GDM1 (cell line): ENCODE data around the gene RABGAP1.

Source experiments
- DNase-seq: peaks from one replicate; lab custom pipeline; 2025; lab: John Stamatoyannopoulos, UW

RABGAP1 gene

DNA sequence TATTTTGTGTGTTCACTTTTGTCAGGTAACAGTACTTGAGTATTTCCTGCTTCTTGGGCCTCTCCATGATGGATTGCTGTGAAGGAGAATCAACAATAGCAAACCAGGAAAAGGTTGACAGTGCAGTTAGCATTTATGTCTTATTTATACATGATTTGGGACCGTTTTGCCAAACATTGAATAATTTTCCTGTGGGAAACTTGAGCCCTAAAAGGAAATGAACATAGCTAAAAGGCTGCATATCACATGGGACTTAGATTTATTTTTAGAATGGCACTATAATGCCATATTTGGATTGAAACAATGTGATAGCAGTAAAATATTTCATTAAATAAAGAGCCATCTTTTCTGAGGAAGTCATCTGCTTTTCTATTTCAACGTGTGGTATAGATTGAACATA, 107.9 kb downstream of the RABGAP1 start:
- no peak for DNase-seq

DNA sequence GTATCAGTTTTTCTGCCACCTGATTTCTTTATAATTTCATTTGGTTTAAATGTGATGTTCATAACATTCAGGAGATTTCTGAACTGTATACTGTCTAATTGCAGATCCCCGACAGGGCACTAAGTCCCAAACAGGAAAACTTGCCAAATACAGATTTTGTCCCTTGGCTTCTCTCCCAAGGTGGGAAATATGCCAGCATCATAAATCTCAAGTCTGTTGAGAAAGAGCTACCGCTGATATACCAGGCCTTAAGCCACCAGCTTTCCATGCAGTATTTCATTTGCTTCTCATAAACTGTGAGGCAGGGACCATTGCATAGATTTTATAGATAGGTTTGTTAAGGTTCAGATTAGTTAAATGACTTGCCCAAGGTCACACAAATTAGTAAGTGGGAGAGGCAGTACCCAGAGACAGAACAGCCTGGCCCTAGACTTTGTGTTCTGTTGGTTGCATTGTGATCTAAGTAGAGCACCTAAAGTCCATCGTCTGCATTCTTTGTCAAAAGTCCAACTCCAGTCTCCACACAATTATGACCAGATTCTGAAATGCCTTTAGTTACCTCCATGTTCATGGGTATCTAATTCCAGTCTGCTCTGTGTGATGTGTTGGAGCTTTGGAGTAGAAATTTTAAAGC, 108.9 kb downstream of the RABGAP1 start:
- DNase-seq = no peak

DNA sequence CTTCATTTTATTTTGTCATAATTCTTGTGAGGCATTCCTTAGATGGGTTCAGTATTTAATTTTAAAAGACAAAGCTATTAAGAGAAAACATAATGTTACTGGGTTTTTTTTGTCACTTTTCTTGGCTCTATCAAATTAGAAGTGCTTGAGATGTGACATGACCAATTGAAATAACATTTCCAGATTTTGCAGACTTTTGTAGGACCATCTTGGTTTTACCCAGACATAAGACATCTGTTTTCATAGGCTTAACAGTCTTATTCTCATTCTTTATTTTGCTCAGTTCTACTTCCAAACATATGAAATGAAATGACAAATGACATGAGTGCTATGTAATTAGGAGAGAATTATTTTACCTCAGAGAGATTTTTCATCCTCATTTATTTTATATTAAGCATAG, 112.2 kb downstream of the RABGAP1 start:
- no peak for DNase-seq

DNA sequence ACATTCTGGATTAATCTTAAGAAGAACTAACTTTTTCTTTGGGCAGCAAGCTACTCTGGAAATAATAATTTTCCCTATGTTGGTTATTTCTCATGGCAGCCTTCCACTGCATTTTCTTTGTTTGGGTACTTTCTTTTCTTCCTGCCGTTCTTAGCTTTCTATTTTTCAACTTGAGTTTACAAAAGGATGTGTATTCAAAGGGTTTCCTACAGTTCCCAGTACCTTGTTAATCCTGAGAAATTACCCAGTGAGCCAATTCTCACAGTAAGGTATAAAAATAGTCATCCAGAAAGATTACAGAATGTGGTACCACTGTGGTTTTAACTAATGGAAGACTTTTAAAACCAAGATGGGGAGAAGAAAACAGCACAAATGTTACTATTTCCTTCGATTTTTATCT, 112.9 kb downstream of the RABGAP1 start:
- no peak for DNase-seq

DNA sequence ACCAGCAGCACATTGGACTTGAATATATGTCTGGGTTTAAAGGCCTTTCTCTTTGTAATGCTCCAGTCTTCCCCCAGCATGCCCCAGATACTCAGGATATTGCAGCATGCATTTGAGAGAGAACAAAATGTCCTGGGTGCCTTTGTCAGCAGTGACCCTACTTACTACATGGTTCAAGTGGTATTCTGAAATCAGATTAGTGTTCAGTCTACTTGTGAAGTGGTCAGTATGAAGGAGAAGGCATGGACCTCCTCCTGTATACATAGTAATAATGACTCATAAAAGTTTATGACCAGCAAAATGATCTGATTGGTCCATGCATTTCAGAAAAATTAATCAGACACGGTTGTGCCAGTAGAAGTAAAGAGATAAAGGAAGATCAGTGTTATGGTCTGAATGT, 118.0 kb downstream of the RABGAP1 start:
- DNase-seq = no peak

DNA sequence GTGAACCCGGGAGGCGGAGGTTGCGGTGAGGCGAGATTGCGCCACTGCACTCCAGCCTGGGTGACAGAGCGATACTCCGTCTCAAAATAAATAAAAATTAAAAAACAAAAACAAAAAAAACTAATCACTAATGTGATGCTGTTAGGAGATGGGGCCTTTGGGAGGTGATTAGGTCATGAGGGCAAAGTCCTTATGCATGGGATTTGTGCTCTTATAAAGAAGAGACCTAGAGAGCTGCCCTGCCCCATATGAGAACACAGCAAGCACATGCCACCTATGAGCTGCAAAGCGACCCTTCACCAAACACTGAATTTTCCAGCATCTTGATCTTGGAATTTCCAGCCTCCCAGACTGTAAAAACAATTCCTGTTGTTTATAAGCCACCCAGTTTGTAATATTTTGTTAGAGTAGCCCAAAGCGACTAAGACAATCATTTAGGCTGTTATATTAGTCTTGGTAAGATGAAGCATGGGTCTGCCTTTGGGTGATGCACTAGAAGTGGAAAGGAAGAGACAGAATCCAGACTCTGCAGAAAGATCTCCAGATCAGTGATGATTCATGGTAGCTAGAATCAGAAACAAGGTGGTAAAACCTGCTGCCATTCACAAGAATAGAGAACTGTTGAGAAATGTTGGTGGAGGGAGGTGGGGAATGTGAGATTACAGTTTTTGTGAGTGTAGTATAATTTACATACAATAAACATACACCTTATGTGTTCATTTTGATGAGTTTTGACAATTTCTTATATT, 118.8 kb downstream of the RABGAP1 start:
- no peak for DNase-seq

DNA sequence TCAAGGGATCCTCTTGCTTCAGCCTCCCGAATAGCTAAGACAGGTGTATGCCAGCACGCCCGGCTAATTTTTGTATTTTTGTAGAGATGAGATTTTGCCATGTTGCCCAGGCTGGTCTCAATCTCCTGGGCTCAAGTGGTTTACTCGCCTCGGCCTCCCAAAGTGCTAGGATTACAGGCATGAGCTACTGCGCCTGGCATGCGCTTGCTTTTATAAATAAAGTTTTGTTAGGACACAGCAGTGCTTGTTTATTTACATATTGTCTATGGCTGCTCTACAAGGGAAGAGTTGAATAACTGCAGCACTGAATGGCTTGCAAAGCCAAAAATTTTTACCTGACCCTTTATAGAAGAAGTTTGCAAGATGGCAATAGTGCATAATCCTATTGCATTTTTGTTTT, 120.4 kb downstream of the RABGAP1 start:
- no peak for DNase-seq

DNA sequence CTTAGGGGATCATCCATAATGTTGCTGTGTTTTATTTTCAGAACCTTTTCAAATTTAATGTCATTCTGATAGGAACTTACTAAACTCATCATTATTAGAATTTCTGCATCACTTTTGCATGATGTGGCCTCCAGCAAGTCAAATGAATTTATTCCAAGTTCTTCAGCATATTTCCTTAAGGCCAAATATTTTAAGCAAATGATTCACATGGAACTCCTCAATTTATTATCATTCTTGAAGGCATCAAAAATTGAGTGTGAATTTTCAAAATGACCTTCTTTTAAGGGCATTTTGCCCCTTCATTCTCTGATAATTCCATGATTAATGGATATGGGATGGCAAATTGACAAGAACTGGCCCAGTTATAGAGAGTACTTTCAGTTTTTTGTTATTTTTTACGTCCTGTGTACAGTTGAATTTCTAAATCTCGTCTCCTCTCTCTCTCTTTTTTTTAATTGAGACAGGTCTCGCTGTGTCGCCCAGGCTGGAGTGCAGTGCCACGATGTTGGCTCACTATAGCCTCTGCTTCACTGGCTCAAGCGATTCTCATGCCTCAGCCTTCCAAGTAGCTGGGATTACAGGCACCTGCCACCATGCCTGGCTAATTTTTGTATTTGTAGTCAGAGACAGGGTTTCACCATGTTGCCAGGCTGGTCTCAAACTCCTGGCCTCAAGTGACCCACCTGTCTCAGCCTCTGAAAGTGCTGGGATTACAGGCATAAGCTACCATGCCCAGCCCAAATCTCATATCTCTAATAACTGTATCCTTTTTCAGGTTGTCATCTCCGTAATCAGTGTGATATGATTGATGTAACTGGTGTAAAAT, 121.7 kb downstream of the RABGAP1 start:
- DNase-seq = no peak

DNA sequence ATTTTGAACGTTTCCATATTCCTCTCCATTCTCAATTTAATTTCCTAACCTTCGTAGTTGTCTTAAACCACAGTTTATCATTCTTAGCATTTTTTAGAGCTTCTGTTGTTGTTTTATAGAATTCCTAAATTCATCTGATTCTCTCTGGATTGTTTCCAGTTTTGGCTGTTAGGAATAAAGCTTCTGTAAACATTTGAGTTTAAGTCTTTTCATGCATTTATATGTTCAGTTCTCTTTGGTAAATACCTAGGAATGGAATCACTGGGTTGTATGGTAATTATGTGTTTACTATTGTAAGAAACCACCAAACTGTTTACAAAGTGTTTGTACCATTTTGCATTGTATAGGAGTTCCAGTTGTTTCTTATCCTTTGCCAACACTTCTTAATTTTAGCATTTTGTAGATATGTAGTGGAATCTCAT, 122.4 kb downstream of the RABGAP1 start:
- DNase-seq = no peak

DNA sequence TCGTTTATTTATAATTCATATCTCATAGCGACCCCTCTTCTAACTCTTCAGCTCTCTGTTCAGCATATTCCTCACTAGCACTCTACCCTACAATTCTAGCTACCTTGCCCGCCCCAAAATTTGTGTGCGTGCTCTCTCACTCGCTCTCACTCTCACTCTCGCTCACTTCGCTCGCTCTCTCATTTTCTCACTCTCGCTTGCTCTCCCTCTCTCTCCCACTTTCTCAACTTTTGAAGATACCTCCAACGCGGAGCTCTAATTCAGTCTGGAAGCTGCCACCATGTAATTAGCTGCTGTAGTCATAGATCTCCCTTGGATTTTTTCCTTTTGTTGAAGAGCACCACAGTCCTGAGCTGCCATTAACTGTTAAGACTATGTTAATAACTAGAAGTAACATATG, 123.1 kb downstream of the RABGAP1 start:
- DNase-seq = no peak

DNA sequence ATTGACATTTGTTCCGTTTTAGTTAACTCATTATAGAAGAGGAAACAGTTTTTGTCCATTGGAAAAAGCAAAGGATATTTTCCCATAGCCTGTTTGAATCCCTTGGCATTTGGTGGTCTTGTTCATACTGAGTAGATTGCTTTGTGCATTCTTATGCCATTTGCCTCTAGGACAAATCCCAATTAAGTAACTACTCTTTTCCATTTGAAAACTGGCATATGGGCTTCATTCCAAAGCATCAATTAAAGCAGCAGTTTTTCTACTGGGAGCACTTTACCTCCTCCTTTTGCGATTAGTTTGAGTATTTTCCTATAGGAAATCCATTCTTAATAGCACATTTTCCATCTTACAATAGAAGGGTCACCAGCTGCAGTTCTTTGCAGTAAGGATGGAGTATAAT, 123.9 kb downstream of the RABGAP1 start:
- DNase-seq = no peak

DNA sequence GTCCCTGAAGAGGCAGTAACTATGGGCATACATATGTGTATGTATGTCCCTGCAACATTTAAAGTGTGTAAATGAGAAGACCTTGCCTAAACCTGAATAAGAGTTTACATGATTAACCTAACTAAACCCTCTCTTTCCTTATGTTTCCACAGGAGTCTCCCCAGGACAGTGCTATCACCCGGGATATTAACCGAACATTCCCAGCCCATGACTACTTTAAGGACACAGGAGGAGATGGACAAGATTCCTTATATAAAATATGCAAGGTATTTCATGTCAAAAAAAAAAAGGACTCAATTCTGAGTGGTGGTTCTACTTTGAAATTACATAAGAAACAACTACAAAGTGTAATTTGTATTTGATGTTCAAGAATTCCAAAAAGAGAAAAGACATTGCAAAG, 124.4 kb downstream of the RABGAP1 start:
- no peak for DNase-seq

DNA sequence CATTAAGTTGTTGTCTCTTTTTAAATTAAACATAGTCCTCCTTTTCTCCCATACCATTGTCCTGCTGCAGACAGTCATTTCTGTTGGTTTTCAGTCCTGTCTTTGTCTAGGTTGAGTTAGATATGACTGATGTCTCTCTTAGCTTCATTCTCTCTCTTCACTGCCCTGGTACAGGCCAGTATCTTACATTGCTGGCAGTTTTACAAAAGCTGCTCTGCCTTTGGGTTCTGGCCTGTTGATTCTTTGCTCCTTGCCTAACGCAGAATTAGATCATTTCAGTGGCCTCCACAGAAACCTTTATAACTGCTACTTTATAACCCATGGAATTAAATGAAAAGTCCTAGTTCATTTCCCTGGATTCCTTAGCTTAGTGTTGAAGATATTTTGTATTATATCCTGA, 126.3 kb downstream of the RABGAP1 start:
- no peak for DNase-seq

DNA sequence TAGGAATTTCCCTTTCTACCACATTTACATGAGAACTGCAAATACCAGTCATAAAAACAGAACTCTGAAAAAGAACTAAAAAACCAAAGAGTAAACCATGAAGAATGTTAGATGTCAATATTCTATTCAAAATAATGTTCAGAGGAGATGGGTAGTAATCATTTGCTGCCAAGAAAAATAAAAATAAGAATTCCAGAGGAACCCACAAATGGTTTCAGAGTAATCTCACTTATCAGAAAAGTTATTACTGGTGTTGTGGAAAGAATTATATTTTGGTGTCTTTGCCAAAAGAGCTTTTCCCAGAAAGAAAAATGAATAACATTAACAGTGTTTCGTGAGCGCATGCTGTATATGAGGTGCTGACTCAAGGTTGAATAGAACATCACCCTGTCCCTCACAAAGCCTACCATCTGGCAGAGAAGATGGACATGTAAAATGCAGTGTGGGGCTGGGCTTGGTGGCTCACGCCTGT, 128.2 kb downstream of the RABGAP1 start:
- no peak for DNase-seq

DNA sequence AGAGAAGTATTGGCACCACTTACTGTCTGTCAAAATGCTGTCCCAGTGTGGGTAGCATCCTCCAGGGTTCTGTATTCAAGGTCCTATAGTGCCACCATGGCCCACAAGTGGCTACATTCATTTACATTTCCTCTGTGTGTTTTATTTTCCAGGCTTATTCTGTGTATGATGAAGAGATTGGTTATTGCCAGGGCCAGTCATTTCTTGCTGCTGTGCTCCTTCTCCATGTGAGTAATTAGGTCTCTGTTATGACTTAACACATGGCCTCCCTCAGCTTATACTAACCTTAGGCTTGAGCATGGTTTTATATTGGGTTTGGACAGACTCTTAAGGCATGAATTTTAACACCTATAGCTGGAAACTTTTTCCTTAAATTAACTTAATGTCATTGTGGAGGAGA, 129.4 kb downstream of the RABGAP1 start:
- DNase-seq = no peak

DNA sequence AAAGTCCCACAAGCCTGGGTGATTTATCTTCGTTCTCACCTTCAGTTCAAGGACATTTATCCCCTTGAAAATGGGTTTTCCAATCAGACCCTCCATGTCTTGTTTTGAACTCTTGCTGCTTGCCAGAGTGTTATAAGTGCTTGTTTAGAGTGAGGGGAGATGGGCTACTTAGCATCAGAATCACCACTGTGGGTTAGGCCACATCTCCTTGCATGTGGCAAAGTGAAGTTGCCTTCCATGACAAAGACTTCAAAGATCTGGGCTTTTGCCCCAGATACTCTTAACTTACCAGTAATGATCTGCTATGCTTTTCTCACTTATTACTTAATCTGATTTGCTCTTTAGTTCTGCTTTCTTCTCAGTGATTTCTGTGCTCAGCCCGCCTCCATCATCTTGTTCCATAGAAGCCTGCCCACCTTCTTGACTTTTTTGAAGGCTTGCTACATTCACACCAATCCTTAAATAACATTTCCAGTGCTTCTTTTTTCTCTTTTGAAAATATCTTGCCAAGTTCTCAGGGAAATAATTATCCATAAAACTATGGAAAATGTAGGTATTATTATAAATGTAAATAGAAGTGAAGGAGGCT, 131.7 kb downstream of the RABGAP1 start:
- no peak for DNase-seq

DNA sequence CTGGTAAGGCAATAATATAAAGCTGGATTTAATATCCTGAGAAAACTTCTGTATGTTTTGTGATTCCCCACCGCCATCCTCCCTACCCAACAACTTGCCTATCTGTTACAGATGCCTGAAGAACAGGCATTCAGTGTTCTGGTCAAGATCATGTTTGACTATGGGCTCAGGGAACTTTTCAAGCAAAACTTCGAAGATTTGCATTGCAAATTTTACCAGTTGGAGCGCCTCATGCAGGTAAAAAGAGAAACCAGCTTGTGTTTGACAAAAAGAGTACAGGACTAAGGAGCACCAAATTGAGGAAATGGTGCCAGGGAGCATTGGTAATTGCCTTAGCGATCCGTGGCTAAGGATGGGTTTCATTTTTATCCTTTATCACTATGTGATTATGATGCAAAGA, 132.6 kb downstream of the RABGAP1 start:
- DNase-seq = no peak

DNA sequence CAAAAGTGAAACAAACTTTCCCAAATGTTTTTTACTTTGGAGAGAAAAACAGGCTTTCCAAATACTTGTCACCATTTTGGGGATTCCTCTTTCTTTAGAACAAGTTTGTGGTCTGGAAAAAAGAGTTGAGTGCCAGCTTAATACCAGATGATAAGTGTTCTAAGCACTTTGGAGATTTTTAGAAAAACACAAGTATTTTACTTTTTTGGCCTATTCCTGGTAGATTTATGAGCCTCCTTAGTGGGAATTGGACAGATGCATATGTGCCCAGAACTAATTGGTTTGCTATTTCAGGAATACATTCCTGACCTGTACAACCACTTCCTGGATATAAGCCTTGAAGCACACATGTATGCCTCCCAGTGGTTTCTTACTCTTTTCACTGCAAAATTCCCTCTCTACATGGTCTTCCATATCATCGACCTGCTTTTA, 133.2 kb downstream of the RABGAP1 start:
- no peak for DNase-seq

DNA sequence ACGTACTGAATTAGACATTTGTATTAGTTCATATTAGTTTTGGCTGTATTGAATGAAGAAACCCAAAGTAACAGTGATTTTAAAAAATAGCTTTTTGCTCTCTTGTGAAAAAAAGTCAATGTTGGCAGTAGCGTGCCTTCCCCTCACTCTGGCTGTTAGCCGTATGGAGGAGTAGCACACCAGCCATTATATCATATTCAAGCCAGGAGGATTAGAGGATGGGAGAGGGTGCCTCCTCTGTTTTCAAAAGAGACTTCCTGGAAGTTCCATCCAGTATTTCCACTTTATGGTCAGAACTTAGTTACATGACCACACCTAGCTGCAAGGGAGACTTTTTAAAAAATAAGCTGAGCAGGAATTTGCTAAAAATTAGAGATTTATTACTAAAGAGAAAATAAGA, 133.8 kb downstream of the RABGAP1 start:
- DNase-seq = no peak

DNA sequence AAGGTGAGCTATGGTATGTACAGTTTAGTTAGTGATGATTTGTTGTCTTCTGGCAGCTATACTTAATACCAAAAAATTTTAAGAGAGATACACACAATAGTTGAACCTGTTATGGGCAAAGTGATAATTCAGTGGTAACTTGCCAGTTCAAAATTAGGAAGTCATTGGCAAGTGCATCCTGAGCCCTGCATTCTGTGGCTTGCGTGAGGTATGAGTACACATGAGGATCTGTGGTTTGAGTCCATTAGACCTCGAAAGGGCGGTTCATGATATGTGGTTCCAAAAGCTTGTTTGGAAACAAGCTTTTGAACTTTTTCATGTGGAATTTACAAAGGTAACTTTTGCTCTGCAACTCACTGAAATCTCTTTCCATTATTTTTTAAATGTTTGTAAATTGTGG, 139.6 kb downstream of the RABGAP1 start:
- peak; percentile 5 for DNase-seq

DNA sequence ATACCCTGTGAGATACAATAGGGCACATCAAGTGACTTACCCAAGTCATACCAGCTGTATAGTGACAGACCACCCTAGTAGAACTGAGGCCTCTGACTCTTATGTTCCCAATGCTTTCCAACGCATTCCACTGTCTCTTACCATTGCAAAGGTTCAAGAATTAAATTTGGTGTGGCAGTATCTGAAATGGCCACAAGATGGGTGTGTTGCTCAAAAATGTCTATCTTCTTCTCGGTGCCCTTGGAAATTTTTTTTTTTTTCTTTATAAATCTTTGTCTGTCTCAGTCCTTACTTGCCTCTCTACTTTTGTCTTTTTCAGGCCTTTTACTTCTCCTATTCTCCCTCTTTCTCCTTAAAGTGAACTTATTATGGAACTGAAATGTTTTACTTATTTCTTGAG, 141.0 kb downstream of the RABGAP1 start:
- DNase-seq = no peak

DNA sequence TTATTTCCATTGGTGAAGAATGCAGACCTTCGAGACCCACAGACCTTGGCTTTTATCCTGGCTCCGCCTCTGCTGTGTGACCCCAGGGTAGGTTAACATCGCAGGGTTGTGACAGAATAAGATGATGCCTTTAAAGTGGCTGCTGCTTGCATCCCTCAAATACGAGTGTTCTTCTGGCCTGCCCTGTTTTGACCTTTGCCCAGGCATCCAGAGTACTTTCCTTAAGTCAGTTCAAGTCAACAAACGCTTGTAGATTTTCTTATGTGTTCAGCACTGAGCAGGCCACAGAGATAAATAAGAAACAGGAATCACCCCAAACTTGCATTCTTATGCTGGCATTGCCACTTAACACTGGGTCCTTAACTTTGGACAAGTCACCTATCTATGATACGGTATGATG, 142.9 kb downstream of the RABGAP1 start:
- DNase-seq = no peak

DNA sequence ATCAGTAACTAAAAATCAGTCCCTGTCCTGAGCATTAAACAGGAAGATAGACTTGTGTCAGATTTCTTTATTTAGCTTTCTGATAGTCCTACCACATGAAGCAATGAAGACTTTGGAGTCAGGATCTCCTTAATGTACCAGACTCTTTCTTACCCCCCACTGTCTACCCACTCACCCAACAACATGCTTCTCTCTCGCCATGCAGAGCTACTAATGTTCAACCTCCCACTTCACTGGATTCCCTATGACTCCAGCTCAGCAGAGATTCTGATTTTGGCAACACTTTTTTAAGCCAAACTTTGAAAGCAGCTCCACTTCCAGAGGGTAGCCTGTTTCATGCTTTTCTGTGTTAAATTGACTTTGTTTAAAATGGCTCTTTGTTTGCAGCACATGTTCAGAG, 143.4 kb downstream of the RABGAP1 start:
- no peak for DNase-seq
